Right renal cortex interstitium (tissue), 3 donors: Measurements from ENCODE around the gene ANKK1. TPM values are rescaled to one million over a fixed set of nuclear protein-coding genes. Genes with fewer than 3 reads are reported as not detected.

Experiments used
- DNase-seq, 3 donors: peaks; one replicate each; pipeline ENCODE4 v3.0.0-alpha.2; 2013; ENCODE audit warnings: low read depth in 3 of 3, low spot score in 2 of 3
- polyA plus RNA-seq, 3 donors: library from polyadenylated mRNA; unstranded; fragments of 120-200 nt; gene quantifications; one replicate each; pipeline ENCODE4 v1.2.1, GENCODE V29; 2013; ENCODE audit not compliant: insufficient read length in 3 of 3

ANKK1 gene
- under 1 TPM; 0.16 to 0.50 (median 0.21) TPM for polyA plus RNA-seq

GRCh38 chr11:113387605-113388211 lies at the start of gene ANKK1:
ANKK1 (plus strand) TSS chr11:113387779; CDS start chr11:113387885, 106 bp downstream.
- no peak for DNase-seq

- no peak for DNase-seq
Observed at GRCh38 chr11:113338730-113339129, 48.8 kb upstream of the ANKK1 start.

GRCh38 chr11:113339929-113340589 lies 47.5 kb upstream of the ANKK1 start:
- DNase-seq = no peak

GRCh38 chr11:113341388-113342165 lies 46.0 kb upstream of the ANKK1 start:
- no peak for DNase-seq

- DNase-seq = peak in 1 of 3 donors; percentile 7
Observed at GRCh38 chr11:113345978-113346377, 41.6 kb upstream of the ANKK1 start.

GRCh38 chr11:113349528-113349927 lies 38.1 kb upstream of the ANKK1 start:
- DNase-seq = no peak

GRCh38 chr11:113350336-113351067 lies 37.1 kb upstream of the ANKK1 start:
- no peak for DNase-seq

GRCh38 chr11:113351068-113351450 lies 36.5 kb upstream of the ANKK1 start:
- DNase-seq = no peak

- DNase-seq = no peak
Observed at GRCh38 chr11:113351480-113351879, 36.1 kb upstream of the ANKK1 start.

GRCh38 chr11:113356203-113356602 lies 31.4 kb upstream of the ANKK1 start:
- no peak for DNase-seq

- DNase-seq = no peak
Observed at GRCh38 chr11:113363406-113363805, 24.2 kb upstream of the ANKK1 start.

GRCh38 chr11:113363996-113364641 lies 23.5 kb upstream of the ANKK1 start:
- DNase-seq = no peak

GRCh38 chr11:113365895-113366294 lies 21.7 kb upstream of the ANKK1 start:
- no peak for DNase-seq

- no peak for DNase-seq
Observed at GRCh38 chr11:113369411-113369810, 18.2 kb upstream of the ANKK1 start.

- no peak for DNase-seq
Observed at GRCh38 chr11:113370634-113371033, 16.9 kb upstream of the ANKK1 start.

GRCh38 chr11:113372309-113372708 lies 15.3 kb upstream of the ANKK1 start:
- DNase-seq = no peak

GRCh38 chr11:113373306-113373705 lies 14.3 kb upstream of the ANKK1 start:
- DNase-seq = no peak

GRCh38 chr11:113373981-113374560 lies 13.5 kb upstream of the ANKK1 start:
- no peak for DNase-seq

- DNase-seq = no peak
Observed at GRCh38 chr11:113375402-113375801, 12.2 kb upstream of the ANKK1 start.

GRCh38 chr11:113376156-113376555 lies 11.4 kb upstream of the ANKK1 start:
- no peak for DNase-seq
